ENCODE measurements around the gene GZMM. TPM values are rescaled to one million over a fixed set of nuclear protein-coding genes. Genes with fewer than 3 reads are reported as not detected.

GZMM gene
- not detected for total RNA-seq
- long read RNA-seq = 0 reads

GRCh38 chr19:543910-544608, at the start of gene GZMM:
Gene GZMM, plus strand, starts transcription at chr19:544053. Its CDS starts 19 bp downstream, at chr19:544072.
- Histone ChIP-seq H3K27me3 (ENCODE audit: low read depth) (no peaks in the 10 kb centered on the region), H3K4me3 (no peak within 1 kb of the TSS), H3K27ac (replicated peaks) (no peak within 1 kb of the TSS), H3K9me3 (replicated peaks) (no peaks in the 10 kb centered on the region), H3K36me3 (peaks cover 29% of the 10 kb centered on the region), H3K4me1 (peaks cover 9% of the 10 kb centered on the region)
- intact Hi-C loops (cut with micrococcal nuclease) = no loop called here
- DNase-seq = no peak
- TF ChIP-seq CTCF (IDR thresholded peaks at IDR 0.05; ENCODE audit: borderline replicate concordance) = no peak

- no peaks in the 10 kb centered on the region for H3K9me3 ChIP-seq (replicated peaks)
- peaks cover 35% of the 10 kb centered on the region for H3K4me1 ChIP-seq
- DNase-seq = no peak
- no peak for TF ChIP-seq CTCF (IDR thresholded peaks at IDR 0.05; ENCODE audit: borderline replicate concordance)
- intact Hi-C loops (cut with micrococcal nuclease) = no loop called here
- H3K27ac ChIP-seq (replicated peaks) = no peak overlapping the region
- peaks cover 35% of the 10 kb centered on the region for H3K27me3 ChIP-seq (ENCODE audit: low read depth)
- H3K36me3 ChIP-seq = no peaks in the 10 kb centered on the region
- H3K4me3 ChIP-seq = no peak overlapping the region
These were observed 49.4 kb upstream of the GZMM start for GRCh38 chr19:494171-495080.

- intact Hi-C loops (cut with micrococcal nuclease) = no loop called here
- H3K36me3 ChIP-seq = no peaks in the 10 kb centered on the region
- DNase-seq = no peak
- H3K9me3 ChIP-seq (replicated peaks) = no peaks in the 10 kb centered on the region
- peaks cover 29% of the 10 kb centered on the region for H3K4me1 ChIP-seq
- no peak overlapping the region for H3K27ac ChIP-seq (replicated peaks)
- H3K27me3 ChIP-seq (ENCODE audit: low read depth) = peaks cover 41% of the 10 kb centered on the region
- no peak for TF ChIP-seq CTCF (IDR thresholded peaks at IDR 0.05; ENCODE audit: borderline replicate concordance)
- H3K4me3 ChIP-seq = no peak overlapping the region
These were observed 48.8 kb upstream of the GZMM start for GRCh38 chr19:495081-495401.

GRCh38 chr19:495402-496111, 48.3 kb upstream of the GZMM start:
- intact Hi-C loops (cut with micrococcal nuclease) = no loop called here
- no peak for DNase-seq
- Histone ChIP-seq H3K36me3 (no peaks in the 10 kb centered on the region), H3K4me1 (peaks cover 28% of the 10 kb centered on the region), H3K9me3 (replicated peaks) (no peaks in the 10 kb centered on the region), H3K4me3 (no peak overlapping the region), H3K27ac (replicated peaks) (no peak overlapping the region), H3K27me3 (ENCODE audit: low read depth) (peaks cover 46% of the 10 kb centered on the region)
- peak; percentile 74 for TF ChIP-seq CTCF (IDR thresholded peaks at IDR 0.05; ENCODE audit: borderline replicate concordance)

- Histone ChIP-seq H3K36me3 (no peaks in the 10 kb centered on the region), H3K27ac (replicated peaks) (no peak within 1 kb of the TSS), H3K4me3 (no peak within 1 kb of the TSS), H3K4me1 (peaks cover 28% of the 10 kb centered on the region), H3K27me3 (ENCODE audit: low read depth) (peaks cover 52% of the 10 kb centered on the region), H3K9me3 (replicated peaks) (no peaks in the 10 kb centered on the region)
- TF ChIP-seq CTCF (IDR thresholded peaks at IDR 0.05; ENCODE audit: borderline replicate concordance) = no peak
- no peak for DNase-seq
- intact Hi-C loops (cut with micrococcal nuclease) = no loop called here
These were observed 47.7 kb upstream of the GZMM start, which contains the start of gene MADCAM1 for GRCh38 chr19:496112-496665. Gene MADCAM1, plus strand, starts transcription at chr19:496486. Its CDS starts 14 bp downstream, at chr19:496500.
